Epithelial cell of esophagus (primary cell): ENCODE results near the gene SH3GL3.

ENCODE experiments used
- DNase-seq: peaks from one replicate; pipeline ENCODE4 v3.0.0; 2010; ENCODE audit warnings: low read depth
- H3K4me3 ChIP-seq: 2 replicates; pipeline ENCODE4 v1.5.1; 2011; ENCODE audit warnings: mild to moderate bottlenecking, low read length, control low read depth
- CTCF ChIP-seq: IDR thresholded peaks from 2 replicates; pipeline ENCODE4 v1.5.1; 2011; ENCODE audit warnings: low read depth, mild to moderate bottlenecking, low read length, control low read depth, inconsistent platforms; ENCODE audit not compliant: insufficient read depth; ENCODE audit errors: missing control alignments

The SH3GL3 gene

GRCh38 chr15:83458381-83458780, 11.2 kb downstream of the SH3GL3 start:
- H3K4me3 ChIP-seq: no peak overlapping the region
- no peak for TF ChIP-seq CTCF
- no peak for DNase-seq

GRCh38 chr15:83462026-83462425, 14.9 kb downstream of the SH3GL3 start:
- no peak overlapping the region for H3K4me3 ChIP-seq
- no peak for TF ChIP-seq CTCF
- peak; percentile 24 for DNase-seq

- no peak overlapping the region for H3K4me3 ChIP-seq
- no peak for DNase-seq
- TF ChIP-seq CTCF: no peak
Observed at GRCh38 chr15:83462953-83463433, 15.9 kb downstream of the SH3GL3 start.

GRCh38 chr15:83470887-83471286, 23.7 kb downstream of the SH3GL3 start:
- DNase-seq: no peak
- no peak overlapping the region for H3K4me3 ChIP-seq
- no peak for TF ChIP-seq CTCF

GRCh38 chr15:83471307-83471866, 24.2 kb downstream of the SH3GL3 start:
- no peak for DNase-seq
- no peak for TF ChIP-seq CTCF
- H3K4me3 ChIP-seq: no peak overlapping the region

GRCh38 chr15:83472151-83472550, 25.0 kb downstream of the SH3GL3 start:
- TF ChIP-seq CTCF: no peak
- no peak overlapping the region for H3K4me3 ChIP-seq

GRCh38 chr15:83472797-83473196, 25.7 kb downstream of the SH3GL3 start:
- no peak for DNase-seq
- H3K4me3 ChIP-seq: no peak overlapping the region
- no peak for TF ChIP-seq CTCF

More at GRCh38 chr15:83472151-83472550, 25.0 kb downstream of the SH3GL3 start:
- DNase-seq: no peak
